SKM-1 (cell line): ENCODE measurements around the gene MAT1A.
"Not testable (repeated sequence)": the region's sequence is repeated elsewhere in the genome, so short reads cannot be mapped to it uniquely, and the experiment has no call there.

Source experiments
- DNase-seq: peaks from one replicate; lab custom pipeline; 2025; ENCODE audit not compliant: unreplicated experiment; lab: John Stamatoyannopoulos, UW

Gene MAT1A

GRCh38 chr10:80233871-80234270, 55.6 kb downstream of the MAT1A start:
- not testable (repeated sequence) for DNase-seq

GRCh38 chr10:80226723-80227122, 62.7 kb downstream of the MAT1A start:
- not testable (repeated sequence) for DNase-seq

DNA sequence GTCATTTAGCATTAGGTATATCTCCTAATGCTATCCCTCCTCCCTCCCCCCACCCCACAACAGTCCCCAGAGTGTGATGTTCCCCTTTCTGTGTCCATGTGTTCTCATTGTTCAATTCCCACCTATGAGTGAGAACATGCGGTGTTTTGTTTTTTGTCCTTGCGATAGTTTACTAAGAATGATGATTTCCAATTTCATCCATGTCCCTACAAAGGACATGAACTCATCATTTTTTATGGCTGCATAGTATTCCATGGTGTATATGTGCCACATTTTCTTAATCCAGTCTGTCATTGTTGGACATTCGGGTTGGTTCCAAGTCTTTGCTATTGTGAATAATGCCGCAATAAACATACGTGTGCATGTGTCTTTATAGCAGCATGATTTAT, 66.4 kb downstream of the MAT1A start:
- DNase-seq: not testable (repeated sequence)
